Gastrocnemius medialis (tissue), 4 donors: ENCODE results near the gene PLEKHA3.

ENCODE experiments used
- POLR2A ChIP-seq, 2 donors: fragments of 450-650 bp; IDR thresholded peaks; one replicate each; pipeline ENCODE4 v1.6.1; 2017; ENCODE audit warnings: antibody characterized with exemption in 2 of 2, mild to moderate bottlenecking in 2 of 2, moderate library complexity in 2 of 2
- TF ChIP-seq, protein P1 (sequence below), 5 experiments: fragments of 450-650 bp in 3 of 5; fragments of 200-600 bp in 2 of 5; sonication (generic) in 2 of 5; IDR thresholded peaks in 4 of 5; conservative IDR thresholded peaks in 1 of 5; 1 replicate in 4 of 5; 2 replicates in 1 of 5; pipeline ENCODE4 v1.5.1; 2016 to 2019; ENCODE audit warnings: antibody characterized with exemption in 5 of 5, mild to moderate bottlenecking in 3 of 5, moderate library complexity in 3 of 5

DNA sequence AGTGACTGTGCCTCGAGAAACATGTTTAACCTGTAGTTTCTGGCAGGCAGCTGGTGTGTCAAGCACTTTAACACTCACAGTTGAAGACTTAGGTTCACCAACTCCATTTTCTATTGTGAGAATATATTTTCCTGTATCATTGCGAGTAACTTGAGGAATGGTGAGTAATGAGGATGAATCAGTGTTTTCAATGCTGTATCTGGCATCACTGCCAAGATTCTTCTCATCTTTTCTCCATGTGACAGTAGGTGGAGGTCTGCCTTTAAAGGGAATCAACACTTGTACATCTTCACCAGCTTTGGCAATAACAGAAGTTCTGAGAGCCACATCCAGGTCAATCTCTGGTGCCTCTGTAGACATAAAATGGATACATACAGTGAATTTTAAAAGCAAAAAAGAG is 72.8 kb downstream of the PLEKHA3 start:
- TF ChIP-seq, protein P1, sequence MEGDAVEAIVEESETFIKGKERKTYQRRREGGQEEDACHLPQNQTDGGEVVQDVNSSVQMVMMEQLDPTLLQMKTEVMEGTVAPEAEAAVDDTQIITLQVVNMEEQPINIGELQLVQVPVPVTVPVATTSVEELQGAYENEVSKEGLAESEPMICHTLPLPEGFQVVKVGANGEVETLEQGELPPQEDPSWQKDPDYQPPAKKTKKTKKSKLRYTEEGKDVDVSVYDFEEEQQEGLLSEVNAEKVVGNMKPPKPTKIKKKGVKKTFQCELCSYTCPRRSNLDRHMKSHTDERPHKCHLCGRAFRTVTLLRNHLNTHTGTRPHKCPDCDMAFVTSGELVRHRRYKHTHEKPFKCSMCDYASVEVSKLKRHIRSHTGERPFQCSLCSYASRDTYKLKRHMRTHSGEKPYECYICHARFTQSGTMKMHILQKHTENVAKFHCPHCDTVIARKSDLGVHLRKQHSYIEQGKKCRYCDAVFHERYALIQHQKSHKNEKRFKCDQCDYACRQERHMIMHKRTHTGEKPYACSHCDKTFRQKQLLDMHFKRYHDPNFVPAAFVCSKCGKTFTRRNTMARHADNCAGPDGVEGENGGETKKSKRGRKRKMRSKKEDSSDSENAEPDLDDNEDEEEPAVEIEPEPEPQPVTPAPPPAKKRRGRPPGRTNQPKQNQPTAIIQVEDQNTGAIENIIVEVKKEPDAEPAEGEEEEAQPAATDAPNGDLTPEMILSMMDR (IDR thresholded peaks at IDR 0.05 in 4 of 5, conservative IDR thresholded peaks at IDR 0.05 in 1 of 5): no peak
- TF ChIP-seq POLR2A (IDR thresholded peaks at IDR 0.05): no peak
